ENCODE measurements around the gene PRDM15.

GRCh38 chr21:41927727-41928409 lies 48.7 kb upstream of the PRDM15 start:
- TF ChIP-seq CTCF (IDR thresholded peaks at IDR 0.05) = no peak
- TF ChIP-seq POLR2A (IDR thresholded peaks at IDR 0.05) = no peak
- no peak for TF ChIP-seq POLR2AphosphoS5 (IDR thresholded peaks at IDR 0.05)

Measured in transverse colon (tissue), 4 donors.